ENCODE results near the gene PLA2G2F. TPM values are rescaled to one million over a fixed set of nuclear protein-coding genes. Genes with fewer than 3 reads are reported as not detected.

Gene PLA2G2F
- total and polyA plus RNA-seq, 7 donors: 0.60 to 0.80 TPM; not detected in 5

DNA sequence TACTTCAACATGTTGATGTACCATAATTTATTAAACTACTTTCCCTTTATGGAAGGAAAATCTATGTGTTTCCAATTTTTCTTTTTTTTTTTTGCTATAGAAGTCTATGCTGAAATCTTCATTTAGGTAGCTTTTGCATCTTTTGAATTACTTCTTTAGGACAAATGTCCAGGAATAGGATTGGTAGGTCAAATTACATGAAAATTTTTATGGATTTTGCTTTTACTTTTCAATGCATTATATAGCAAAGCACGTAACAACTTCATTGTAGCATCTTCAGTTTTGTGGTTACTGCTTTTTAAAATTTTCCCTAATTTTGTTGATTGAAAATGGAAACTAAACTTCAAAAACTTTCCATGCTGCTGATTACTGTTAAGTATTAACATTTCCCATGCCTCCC lies 59.2 kb downstream of the PLA2G2F start:
- no peak overlapping the region for H3K27ac ChIP-seq
- no peaks in the 10 kb centered on the region for H3K36me3 ChIP-seq
- TF ChIP-seq, protein P1, sequence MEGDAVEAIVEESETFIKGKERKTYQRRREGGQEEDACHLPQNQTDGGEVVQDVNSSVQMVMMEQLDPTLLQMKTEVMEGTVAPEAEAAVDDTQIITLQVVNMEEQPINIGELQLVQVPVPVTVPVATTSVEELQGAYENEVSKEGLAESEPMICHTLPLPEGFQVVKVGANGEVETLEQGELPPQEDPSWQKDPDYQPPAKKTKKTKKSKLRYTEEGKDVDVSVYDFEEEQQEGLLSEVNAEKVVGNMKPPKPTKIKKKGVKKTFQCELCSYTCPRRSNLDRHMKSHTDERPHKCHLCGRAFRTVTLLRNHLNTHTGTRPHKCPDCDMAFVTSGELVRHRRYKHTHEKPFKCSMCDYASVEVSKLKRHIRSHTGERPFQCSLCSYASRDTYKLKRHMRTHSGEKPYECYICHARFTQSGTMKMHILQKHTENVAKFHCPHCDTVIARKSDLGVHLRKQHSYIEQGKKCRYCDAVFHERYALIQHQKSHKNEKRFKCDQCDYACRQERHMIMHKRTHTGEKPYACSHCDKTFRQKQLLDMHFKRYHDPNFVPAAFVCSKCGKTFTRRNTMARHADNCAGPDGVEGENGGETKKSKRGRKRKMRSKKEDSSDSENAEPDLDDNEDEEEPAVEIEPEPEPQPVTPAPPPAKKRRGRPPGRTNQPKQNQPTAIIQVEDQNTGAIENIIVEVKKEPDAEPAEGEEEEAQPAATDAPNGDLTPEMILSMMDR (IDR thresholded peaks at IDR 0.05): no peak
- no peak for TF ChIP-seq EP300 (IDR thresholded peaks at IDR 0.05)
- 90 to 94% methylated on average over 1 of the region's 1 CpG for WGBS, 2 donors
- H3K27me3 ChIP-seq: no peaks in the 10 kb centered on the region
- no peak overlapping the region for H3K4me3 ChIP-seq
- DNase-seq: no peak
- peaks cover 0 to 26% (median 19%) of the 10 kb centered on the region in 4 donors for H3K4me1 ChIP-seq
- intact Hi-C loops (cut with DNase I): loop anchor here (5.0 kb wide), 1 partner anchor 46 kb away; no protein-coding TSS in a partner anchor
- H3K9me3 ChIP-seq: no peaks in the 10 kb centered on the region

DNA sequence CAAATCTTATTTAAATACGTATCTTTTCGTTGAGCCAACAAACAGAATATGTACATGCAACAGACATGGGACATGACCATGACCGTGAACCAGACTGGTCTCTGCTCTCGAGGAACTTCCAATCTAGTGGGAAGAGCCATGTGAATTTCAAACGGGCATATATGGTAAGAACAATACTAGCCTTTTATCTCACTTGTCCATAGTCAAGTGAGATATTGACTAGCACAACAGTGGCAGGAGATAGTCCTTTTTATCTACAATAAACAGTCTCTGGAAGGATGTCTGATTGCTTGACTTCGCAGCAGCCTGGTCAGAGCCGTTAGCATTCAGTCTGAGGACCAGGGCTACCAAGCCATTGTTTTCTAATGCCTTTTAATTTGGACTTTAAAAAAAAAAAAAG lies 59.8 kb downstream of the PLA2G2F start:
- no peaks in the 10 kb centered on the region for H3K36me3 ChIP-seq
- DNase-seq: no peak
- H3K4me1 ChIP-seq: peaks cover 0 to 20% (median 15%) of the 10 kb centered on the region in 4 donors
- H3K4me3 ChIP-seq: no peak overlapping the region
- TF ChIP-seq EP300 (IDR thresholded peaks at IDR 0.05): no peak
- TF ChIP-seq, protein P1 (IDR thresholded peaks at IDR 0.05): no peak
- no peak for TF ChIP-seq POLR2AphosphoS5 (IDR thresholded peaks at IDR 0.05)
- no peak for TF ChIP-seq POLR2A (IDR thresholded peaks at IDR 0.05)
- no peaks in the 10 kb centered on the region for H3K27me3 ChIP-seq
- no peaks in the 10 kb centered on the region for H3K9me3 ChIP-seq
- no peak overlapping the region for H3K27ac ChIP-seq
- intact Hi-C loops (cut with DNase I): loop anchor here (5.0 kb wide), 1 partner anchor 47 kb away; no protein-coding TSS in a partner anchor
- 72 to 79% methylated on average over 7 of the region's 7 CpGs for WGBS, 2 donors

DNA sequence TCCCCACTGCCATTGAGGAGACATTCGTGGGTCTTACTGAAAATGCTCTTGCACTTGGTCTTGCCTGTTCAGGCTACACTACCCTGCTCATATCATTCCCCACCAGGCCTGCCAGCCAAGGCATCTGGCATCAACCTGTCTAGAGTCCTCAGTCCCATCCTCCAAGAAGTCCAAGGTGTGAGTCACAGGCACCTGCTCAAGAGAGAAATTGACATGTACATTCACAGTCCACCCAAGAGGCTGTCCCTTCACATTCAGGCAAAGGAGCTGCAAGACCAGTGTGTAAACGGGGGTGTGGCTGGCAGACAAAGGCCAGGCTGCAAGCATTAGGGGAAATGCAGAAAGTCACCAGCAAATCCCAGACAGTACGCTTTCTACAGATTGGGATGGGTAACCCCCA lies 60.3 kb downstream of the PLA2G2F start:
- Histone ChIP-seq H3K36me3 (no peaks in the 10 kb centered on the region), H3K27ac (no peak overlapping the region), H3K27me3 (no peaks in the 10 kb centered on the region), H3K4me1 (peaks cover 0 to 15% (median 10%) of the 10 kb centered on the region in 4 donors), H3K4me3 (no peak overlapping the region), H3K9me3 (no peaks in the 10 kb centered on the region)
- DNase-seq: no peak
- 41 to 51% methylated on average over 3 of the region's 3 CpGs for WGBS, 2 donors
- TF ChIP-seq, protein P1 (IDR thresholded peaks at IDR 0.05): no peak
- TF ChIP-seq POLR2AphosphoS5 (IDR thresholded peaks at IDR 0.05): peak in 1 of 4 donors; percentile 5
- intact Hi-C loops (cut with DNase I): loop anchor here (5.0 kb wide), 1 partner anchor 47 kb away; no protein-coding TSS in a partner anchor

DNA sequence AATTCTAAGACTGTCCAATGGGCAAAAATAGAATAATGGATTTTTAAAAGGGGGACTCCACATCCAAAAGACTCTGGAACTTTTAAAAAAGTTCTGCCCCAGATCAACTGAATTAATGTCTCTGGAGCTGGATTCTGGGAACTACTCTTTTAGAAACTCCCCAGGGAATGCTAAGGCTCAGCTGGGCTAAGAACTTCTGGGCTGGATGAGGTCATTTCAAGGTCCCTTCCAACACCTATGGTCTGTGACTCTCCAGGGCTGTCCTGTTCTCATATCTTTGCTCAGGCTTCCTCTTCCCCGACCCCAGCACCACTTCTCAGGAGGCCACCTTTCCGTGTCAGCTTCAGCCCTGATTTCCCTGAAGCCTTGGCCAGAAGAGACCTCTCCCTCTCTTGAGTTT lies 60.7 kb downstream of the PLA2G2F start:
- Histone ChIP-seq H3K9me3 (no peaks in the 10 kb centered on the region), H3K27me3 (no peaks in the 10 kb centered on the region), H3K4me3 (no peak overlapping the region), H3K27ac (no peak overlapping the region), H3K36me3 (no peaks in the 10 kb centered on the region), H3K4me1 (peaks cover 0 to 11% (median 6%) of the 10 kb centered on the region in 4 donors)
- intact Hi-C loops (cut with DNase I): loop anchor here (5.0 kb wide), 1 partner anchor 48 kb away; no protein-coding TSS in a partner anchor
- TF ChIP-seq EP300 (IDR thresholded peaks at IDR 0.05) (no peak), POLR2AphosphoS5 (IDR thresholded peaks at IDR 0.05) (no peak), POLR2A (IDR thresholded peaks at IDR 0.05) (no peak)
- TF ChIP-seq, protein P1 (IDR thresholded peaks at IDR 0.05): no peak
- DNase-seq: no peak
- 69 to 80% methylated on average over 2 of the region's 2 CpGs for WGBS, 2 donors

Other genes with a start within 250 kb of the PLA2G2F start
- gene PLA2G2E, start 215.7 kb upstream of the PLA2G2F start, total RNA-seq: not detected
- not detected for gene PLA2G2E, start 215.7 kb upstream of the PLA2G2F start, polyA plus RNA-seq
- 100 to 1,000 TPM in 3 of 4 donors, 10 to 100 TPM in 1; 72.3 to 447 (median 140) TPM for gene PLA2G2A, start 159.7 kb upstream of the PLA2G2F start, total RNA-seq
- 1,000 to 10,000 TPM in 1 of 3 donors, 100 to 1,000 TPM in 1, 10 to 100 TPM in 1; 80.7 to 1,282 (median 279) TPM for gene PLA2G2A, start 159.7 kb upstream of the PLA2G2F start, polyA plus RNA-seq
- gene PLA2G5, start 69.1 kb upstream of the PLA2G2F start, total RNA-seq: 10 to 100 TPM; 18.6 to 45.4 (median 30.5) TPM
- gene PLA2G5, start 69.1 kb upstream of the PLA2G2F start, polyA plus RNA-seq: 1 to 10 TPM in 2 of 3 donors, under 1 TPM in 1; 0.69 to 5.4 (median 2.4) TPM
- gene PLA2G2D, start 19.8 kb upstream of the PLA2G2F start, total RNA-seq: under 1 TPM in 1 of 4 donors, not detected in 3; 0.16 TPM
- gene PLA2G2D, start 19.8 kb upstream of the PLA2G2F start, polyA plus RNA-seq: 1 to 10 TPM in 1 of 3 donors, not detected in 2; 8.6 TPM
- 10 to 100 TPM; 14.6 to 25.0 (median 23.1) TPM for gene UBXN10, start 46.8 kb downstream of the PLA2G2F start, total RNA-seq
- gene UBXN10, start 46.8 kb downstream of the PLA2G2F start, polyA plus RNA-seq: 1 to 10 TPM; 2.9 to 7.8 (median 3.7) TPM
- 1 to 10 TPM in 3 of 4 donors, under 1 TPM in 1; 0.82 to 5.5 (median 1.5) TPM for gene PLA2G2C, start 47.2 kb downstream of the PLA2G2F start, total RNA-seq
- under 1 TPM in 1 of 3 donors, not detected in 2; 0.09 TPM for gene PLA2G2C, start 47.2 kb downstream of the PLA2G2F start, polyA plus RNA-seq
- under 1 TPM in 1 of 4 donors, not detected in 3; 0.16 TPM for gene VWA5B1, start 151.6 kb downstream of the PLA2G2F start, total RNA-seq
- gene VWA5B1, start 151.6 kb downstream of the PLA2G2F start, polyA plus RNA-seq: under 1 TPM in 1 of 3 donors, not detected in 2; 0.22 TPM